Fibroblast of lung (primary cell): ENCODE measurements around the gene CCDC88C. TPM values are rescaled to one million over a fixed set of nuclear protein-coding genes. Genes with fewer than 3 reads are reported as not detected.

Experiments
- DNase-seq, 2 donors: peaks; one replicate each; pipeline versions ENCODE4 v3.0.0 to v3.0.0-alpha.2; 2010; ENCODE audit warnings: low read depth in 2 of 2
- H2AFZ ChIP-seq: 2 replicates; pipeline ENCODE4 v1.5.1; 2012; ENCODE audit warnings: low read length, control low read depth, inconsistent platforms
- H3K27ac ChIP-seq: 2 replicates; pipeline ENCODE4 v1.5.1; 2011; ENCODE audit warnings: low read length, control low read depth; ENCODE audit not compliant: insufficient read depth
- H3K27me3 ChIP-seq: 2 replicates; pipeline ENCODE4 v1.5.1; 2011; ENCODE audit warnings: mild to moderate bottlenecking, low read length; ENCODE audit not compliant: control insufficient read depth, insufficient read depth
- H3K36me3 ChIP-seq: 2 replicates; pipeline ENCODE4 v1.5.1; 2011; ENCODE audit warnings: low read length; ENCODE audit not compliant: control insufficient read depth, insufficient read depth
- H3K4me1 ChIP-seq: 2 replicates; pipeline ENCODE4 v1.5.1; 2011; ENCODE audit warnings: low read length; ENCODE audit not compliant: control insufficient read depth, insufficient read depth; ENCODE audit errors: extremely low read depth
- H3K4me2 ChIP-seq: 2 replicates; pipeline ENCODE4 v1.5.1; 2011; ENCODE audit warnings: low read length, control low read depth; ENCODE audit not compliant: insufficient read depth; ENCODE audit errors: extremely low read depth
- H3K4me3 ChIP-seq, 4 experiments: fragments of 200-600 bp in 1 of 4; sonication (generic) in 1 of 4; replicated peaks in 1 of 4; 2 replicates each; pipeline ENCODE4 v1.5.1; 2011 to 2016; ENCODE audit warnings: low read length in 4 of 4, low read depth in 3 of 4, mild to moderate bottlenecking in 3 of 4, control low read depth in 2 of 4, inconsistent platforms in 1 of 4, mixed read lengths in 1 of 4; ENCODE audit not compliant: insufficient read depth in 1 of 4; ENCODE audit errors: control extremely low read depth in 1 of 4
- H3K79me2 ChIP-seq: 2 replicates; pipeline ENCODE4 v1.5.1; 2012; ENCODE audit warnings: mild to moderate bottlenecking, low read length, inconsistent platforms; ENCODE audit not compliant: control insufficient read depth, insufficient read depth
- H3K9ac ChIP-seq: 2 replicates; pipeline ENCODE4 v1.5.1; 2011; ENCODE audit warnings: mild to moderate bottlenecking, low read length, control low read depth; ENCODE audit not compliant: insufficient read depth
- H3K9me3 ChIP-seq: 2 replicates; pipeline ENCODE4 v1.5.1; 2012; ENCODE audit warnings: low read depth, low read length; ENCODE audit not compliant: control insufficient read depth, insufficient read depth
- H4K20me1 ChIP-seq: 2 replicates; pipeline ENCODE4 v1.5.1; 2011; ENCODE audit warnings: low read length; ENCODE audit not compliant: control insufficient read depth, insufficient read depth; ENCODE audit errors: extremely low read depth
- EZH2 ChIP-seq: IDR thresholded peaks from 2 replicates; pipeline ENCODE4 v1.5.1; 2012; ENCODE audit warnings: low read length, control low read depth, mild to moderate bottlenecking; ENCODE audit errors: missing control alignments
- polyA plus RNA-seq, 2 donors: library from polyadenylated mRNA; depleted of rRNA in 1 of 2; stranded (reverse) in 1 of 2; unstranded in 1 of 2; fragments of >200 nt; gene quantifications; 2 replicates each; pipeline ENCODE4 v1.2.1, GENCODE V29; 2011 to 2012; ENCODE audit warnings: missing spikeins in 1 of 2
- total RNA-seq: library from RNA; depleted of rRNA; stranded (reverse); fragments of >200 nt; gene quantifications from 2 replicates; pipeline ENCODE4 v1.2.1, GENCODE V29; 2014
- TF ChIP-seq, protein P1 (sequence below), 2 donors: IDR thresholded peaks in 1 of 2; conservative IDR thresholded peaks in 1 of 2; 1 replicate in 1 of 2; 2 replicates in 1 of 2; pipeline ENCODE4 v1.5.1; 2011 to 2012; ENCODE audit warnings: low read length in 2 of 2, control low read depth in 1 of 2, inconsistent platforms in 1 of 2, low read depth in 1 of 2, mild to moderate bottlenecking in 1 of 2

CCDC88C gene
- total and polyA plus RNA-seq, 2 donors (not counting 1 experiment from before 2014, with no cell fraction given): 0.02 to 0.17 TPM

DNA sequence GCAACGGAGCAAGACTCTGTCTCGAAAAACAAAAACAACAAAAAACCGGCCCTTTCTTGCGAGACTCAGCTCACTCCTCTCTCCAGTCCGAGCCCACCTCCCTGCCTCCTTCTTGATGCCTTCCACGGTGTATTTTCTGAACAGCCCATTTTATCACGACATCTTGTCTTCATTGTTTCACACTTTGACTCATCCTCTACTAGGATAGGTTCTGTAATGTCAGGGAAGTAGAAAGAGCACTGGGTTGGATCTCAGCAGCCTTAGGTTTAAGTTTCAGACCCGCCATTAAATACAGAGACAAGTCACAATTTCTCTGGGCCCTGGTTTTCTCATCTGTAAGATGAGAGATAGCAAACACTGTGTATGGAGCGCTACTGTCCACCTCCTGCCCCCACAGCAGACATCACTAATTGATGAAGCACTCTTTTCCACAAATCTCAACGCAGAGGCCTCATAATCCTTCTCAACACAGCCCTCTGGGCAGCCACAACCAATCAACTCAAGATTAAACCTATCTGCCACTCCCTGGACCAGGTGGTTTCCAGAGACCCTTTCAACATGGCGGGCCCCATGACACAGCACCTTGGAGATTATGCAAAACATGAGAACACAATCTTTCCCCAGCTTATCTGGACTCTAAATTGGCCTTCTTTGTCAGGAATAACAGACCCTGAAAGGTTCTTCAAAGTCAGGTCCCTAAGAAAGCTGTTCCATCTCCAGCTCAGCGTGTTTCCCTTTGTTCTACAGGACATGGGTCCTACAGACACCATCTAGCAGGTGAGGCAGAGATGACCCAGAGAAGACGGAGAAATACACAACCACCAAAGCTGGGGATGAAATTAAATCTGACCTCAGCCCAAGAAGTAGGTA is 35.6 kb downstream of the CCDC88C start:
- no peaks in the 10 kb centered on the region for H3K79me2 ChIP-seq
- no peaks in the 10 kb centered on the region for H3K4me1 ChIP-seq
- H3K4me3 ChIP-seq: no peak overlapping the region
- H3K9me3 ChIP-seq: no peaks in the 10 kb centered on the region
- DNase-seq: no peak
- no peak overlapping the region for H3K27ac ChIP-seq
- no peaks in the 10 kb centered on the region for H4K20me1 ChIP-seq
- H2AFZ ChIP-seq: no peak overlapping the region
- TF ChIP-seq, protein P1, sequence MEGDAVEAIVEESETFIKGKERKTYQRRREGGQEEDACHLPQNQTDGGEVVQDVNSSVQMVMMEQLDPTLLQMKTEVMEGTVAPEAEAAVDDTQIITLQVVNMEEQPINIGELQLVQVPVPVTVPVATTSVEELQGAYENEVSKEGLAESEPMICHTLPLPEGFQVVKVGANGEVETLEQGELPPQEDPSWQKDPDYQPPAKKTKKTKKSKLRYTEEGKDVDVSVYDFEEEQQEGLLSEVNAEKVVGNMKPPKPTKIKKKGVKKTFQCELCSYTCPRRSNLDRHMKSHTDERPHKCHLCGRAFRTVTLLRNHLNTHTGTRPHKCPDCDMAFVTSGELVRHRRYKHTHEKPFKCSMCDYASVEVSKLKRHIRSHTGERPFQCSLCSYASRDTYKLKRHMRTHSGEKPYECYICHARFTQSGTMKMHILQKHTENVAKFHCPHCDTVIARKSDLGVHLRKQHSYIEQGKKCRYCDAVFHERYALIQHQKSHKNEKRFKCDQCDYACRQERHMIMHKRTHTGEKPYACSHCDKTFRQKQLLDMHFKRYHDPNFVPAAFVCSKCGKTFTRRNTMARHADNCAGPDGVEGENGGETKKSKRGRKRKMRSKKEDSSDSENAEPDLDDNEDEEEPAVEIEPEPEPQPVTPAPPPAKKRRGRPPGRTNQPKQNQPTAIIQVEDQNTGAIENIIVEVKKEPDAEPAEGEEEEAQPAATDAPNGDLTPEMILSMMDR (conservative IDR thresholded peaks at IDR 0.05 in 1 of 2, IDR thresholded peaks at IDR 0.05 in 1 of 2; ENCODE audit: low read depth in 1 of 2, low read length in 2 of 2): no peak
- TF ChIP-seq EZH2: no peak
- no peaks in the 10 kb centered on the region for H3K36me3 ChIP-seq
- H3K27me3 ChIP-seq: no peaks in the 10 kb centered on the region
- H3K4me2 ChIP-seq: no peak overlapping the region
- H3K9ac ChIP-seq: no peak overlapping the region

DNA sequence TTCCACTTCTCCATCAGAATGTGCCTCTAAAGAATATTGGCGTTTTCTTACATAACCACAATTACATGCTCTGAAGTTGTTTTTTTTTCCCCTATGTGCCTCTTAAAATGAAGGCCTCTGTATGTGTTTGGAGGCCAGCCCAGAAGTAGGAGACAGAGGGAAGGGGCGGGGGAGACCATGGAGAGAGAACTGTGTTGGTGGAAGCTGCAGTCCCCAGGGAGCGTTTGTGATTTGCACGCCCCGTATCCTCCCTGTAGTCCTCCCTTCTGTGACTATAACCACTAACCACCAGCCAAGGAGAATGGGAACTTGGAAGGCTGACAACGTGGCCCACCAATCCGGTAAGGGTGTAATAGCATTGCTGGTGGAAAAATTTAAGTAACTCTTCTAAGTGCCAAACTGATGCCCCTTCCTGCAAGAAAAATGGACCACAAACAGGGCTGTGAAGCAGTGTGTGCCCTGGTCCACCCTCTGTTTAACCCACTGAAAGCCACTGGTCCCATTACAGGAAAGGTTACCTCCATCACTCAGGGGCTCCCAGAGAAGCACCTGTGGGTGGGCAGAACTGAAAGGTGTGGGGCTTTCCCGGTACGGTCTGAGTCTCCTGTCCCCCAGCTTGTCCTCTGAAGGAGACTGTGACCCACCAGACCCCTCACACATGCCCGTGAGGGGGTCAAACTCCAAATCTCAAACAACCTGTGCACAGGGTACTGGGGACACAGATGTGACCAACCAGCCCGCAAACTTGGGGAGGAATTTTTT is 36.8 kb downstream of the CCDC88C start:
- Histone ChIP-seq H2AFZ (no peak overlapping the region), H4K20me1 (no peaks in the 10 kb centered on the region), H3K79me2 (no peaks in the 10 kb centered on the region), H3K27me3 (no peaks in the 10 kb centered on the region), H3K4me3 (no peak overlapping the region), H3K4me2 (no peak overlapping the region), H3K9ac (no peak overlapping the region), H3K9me3 (no peaks in the 10 kb centered on the region), H3K36me3 (no peaks in the 10 kb centered on the region), H3K27ac (no peak overlapping the region), H3K4me1 (no peaks in the 10 kb centered on the region)
- DNase-seq: peak; percentile 58 to 72
- TF ChIP-seq, protein P1 (conservative IDR thresholded peaks at IDR 0.05 in 1 of 2, IDR thresholded peaks at IDR 0.05 in 1 of 2; ENCODE audit: low read depth in 1 of 2, low read length in 2 of 2): no peak
- TF ChIP-seq EZH2: no peak

DNA sequence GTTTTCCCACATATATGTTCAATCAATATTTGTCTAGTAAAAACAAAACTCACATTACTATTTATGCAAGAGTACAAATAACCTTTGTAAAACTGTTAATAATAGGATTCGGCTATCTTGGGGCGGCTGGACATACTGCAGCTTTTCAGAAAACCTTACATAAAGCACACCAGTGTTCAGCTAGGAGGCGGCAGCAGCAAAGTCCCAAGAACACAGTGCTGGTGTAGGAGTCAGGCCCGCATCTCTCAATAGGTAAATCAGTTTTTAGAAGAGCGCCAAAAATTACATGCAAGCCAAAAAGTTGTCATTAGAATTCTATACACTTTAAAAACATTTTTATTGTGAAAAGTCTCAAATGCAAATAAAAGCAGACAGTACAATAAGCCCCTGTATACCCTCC is 37.5 kb downstream of the CCDC88C start:
- no peaks in the 10 kb centered on the region for H3K27me3 ChIP-seq
- TF ChIP-seq, protein P1 (conservative IDR thresholded peaks at IDR 0.05 in 1 of 2, IDR thresholded peaks at IDR 0.05 in 1 of 2; ENCODE audit: low read depth in 1 of 2, low read length in 2 of 2): no peak
- TF ChIP-seq EZH2: no peak
- no peaks in the 10 kb centered on the region for H3K4me1 ChIP-seq

More for the DNA sequence above, 37.5 kb downstream of the CCDC88C start:
- H2AFZ ChIP-seq: no peak overlapping the region
- H3K36me3 ChIP-seq: no peaks in the 10 kb centered on the region
- no peaks in the 10 kb centered on the region for H4K20me1 ChIP-seq
- no peaks in the 10 kb centered on the region for H3K79me2 ChIP-seq
- no peak overlapping the region for H3K4me2 ChIP-seq
- no peak for DNase-seq
- H3K9ac ChIP-seq: no peak overlapping the region
- H3K4me3 ChIP-seq: no peak overlapping the region
- H3K9me3 ChIP-seq: no peaks in the 10 kb centered on the region
- H3K27ac ChIP-seq: no peak overlapping the region
